NT2/D1 (cell line): ENCODE results near the gene PTPRG.

Experiments used
- SUZ12 ChIP-seq: IDR thresholded peaks from 2 replicates; pipeline ENCODE4 v1.6.1; 2011; ENCODE audit not compliant: insufficient read length, insufficient read depth; ENCODE audit errors: extremely low read depth
- YY1 ChIP-seq: IDR thresholded peaks from 2 replicates; pipeline ENCODE4 v1.6.1; 2011; ENCODE audit not compliant: insufficient read length, insufficient read depth
- ZNF274 ChIP-seq: IDR thresholded peaks from 2 replicates; pipeline ENCODE4 v1.6.1; 2011; ENCODE audit warnings: mild to moderate bottlenecking, low read depth, low read length

GRCh38 chr3:61620073-61620472 lies 58.7 kb downstream of the PTPRG start:
- TF ChIP-seq YY1 (no peak), ZNF274 (no peak), SUZ12 (no peak)
